Measurements from ENCODE around the gene COL5A3.
"Not testable (repeated sequence)": the region's sequence is repeated elsewhere in the genome, so short reads cannot be mapped to it uniquely, and the experiment has no call there.

DNA sequence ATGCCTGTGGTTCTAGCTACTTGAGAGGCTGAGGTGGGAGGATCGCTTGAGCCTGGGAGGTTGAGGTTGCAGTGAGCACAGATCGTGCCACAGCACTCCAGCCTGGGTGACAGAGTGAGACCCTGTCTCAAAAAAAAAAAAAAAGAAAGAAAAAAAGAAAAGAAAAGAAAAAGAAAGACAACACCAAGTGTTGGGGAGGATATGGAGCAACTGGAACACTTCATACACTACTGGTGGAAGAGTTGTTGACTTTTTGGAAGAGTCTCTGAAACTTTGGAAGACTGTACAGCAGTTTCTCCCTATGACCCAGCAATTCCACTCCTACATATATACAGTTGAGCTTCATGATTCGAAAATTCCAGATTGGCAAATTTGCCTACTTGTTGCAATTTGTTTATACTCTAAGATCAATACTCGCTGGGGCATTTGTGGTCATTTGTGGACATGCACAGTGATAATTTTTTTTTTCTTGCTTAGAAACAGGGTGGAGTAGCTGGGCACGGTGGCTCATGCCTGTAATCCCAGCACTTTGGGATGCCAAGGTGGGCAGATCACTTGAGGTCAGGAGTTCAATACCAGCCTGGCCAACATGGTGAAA is 87.4 kb downstream of the COL5A3 start:
- TF ChIP-seq EZH2 (IDR thresholded peaks at IDR 0.05; ENCODE audit: low read length); CTCF (optimal IDR thresholded peaks at IDR 0.05 in 1 of 3, IDR thresholded peaks at IDR 0.05 in 1 of 3, conservative IDR thresholded peaks at IDR 0.05 in 1 of 3; ENCODE audit: extremely low read depth in 1 of 3, insufficient read depth in 2 of 3, low read length in 3 of 3): not testable (repeated sequence)
